ENCODE results near the gene PLCB1. TPM values are rescaled to one million over a fixed set of nuclear protein-coding genes. Genes with fewer than 3 reads are reported as not detected.

The PLCB1 gene
- total RNA-seq, 4 donors from 2014 or later: 72.9 to 115 (median 76.3) TPM

- Histone ChIP-seq H3K36me3 (no peaks in the 10 kb centered on the region), H3K9me3 (no peaks in the 10 kb centered on the region), H3K27ac (replicated peaks in 1 of 4) (no peak overlapping the region), H3K4me3 (no peak overlapping the region), H3K27me3 (no peaks in the 10 kb centered on the region), H3K4me1 (peaks cover 18 to 27% (median 23%) of the 10 kb centered on the region in 4 donors)
- no peak for DNase-seq (ENCODE audit: extremely low spot score)
- TF ChIP-seq POLR2AphosphoS5 (IDR thresholded peaks at IDR 0.05) (no peak), POLR2A (IDR thresholded peaks at IDR 0.05; ENCODE audit: low read depth) (no peak), CTCF (IDR thresholded peaks at IDR 0.05) (no peak), EP300 (IDR thresholded peaks at IDR 0.05) (no peak)
- 43% methylated on average over 2 of the region's 2 CpGs for WGBS
- intact Hi-C loops (cut with DNase I): no loop called here
Observed at GRCh38 chr20:8903655-8904605, 771.9 kb downstream of the PLCB1 start.

DNA sequence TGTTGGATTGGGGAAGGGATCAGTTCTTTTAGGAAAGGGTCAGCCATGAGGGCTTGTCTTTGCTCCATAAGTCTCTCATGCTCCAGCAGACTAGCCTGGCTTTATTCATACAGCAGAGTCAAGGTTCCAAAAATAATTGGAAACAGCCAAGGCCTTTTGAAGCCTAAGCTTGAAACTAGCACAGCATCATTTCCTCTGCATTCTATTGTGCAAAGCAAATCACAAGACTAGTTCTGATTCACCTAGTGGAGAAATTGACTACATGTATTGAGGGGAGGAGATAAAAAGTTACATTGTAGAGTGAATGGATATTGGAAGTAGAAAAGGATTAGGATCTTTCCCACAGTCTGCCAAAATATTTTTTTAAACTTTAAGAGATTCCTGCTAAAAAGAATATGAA, 777.5 kb downstream of the PLCB1 start:
- H3K9me3 ChIP-seq: peaks cover 0 to 6% (median 0%) of the 10 kb centered on the region in 4 donors
- intact Hi-C loops (cut with DNase I): no loop called here
- H3K4me1 ChIP-seq: no peaks in the 10 kb centered on the region
- H3K27me3 ChIP-seq: no peaks in the 10 kb centered on the region
- no peak for TF ChIP-seq CTCF (IDR thresholded peaks at IDR 0.05)
- no peak for TF ChIP-seq EP300 (IDR thresholded peaks at IDR 0.05)
- TF ChIP-seq POLR2AphosphoS5 (IDR thresholded peaks at IDR 0.05): no peak
- H3K36me3 ChIP-seq: no peaks in the 10 kb centered on the region
- no peak overlapping the region for H3K4me3 ChIP-seq
- no peak for DNase-seq (ENCODE audit: extremely low spot score)
- H3K27ac ChIP-seq (replicated peaks in 1 of 4): no peak overlapping the region

- 85% methylated on average over 3 of the region's 3 CpGs for WGBS
- intact Hi-C loops (cut with DNase I): no loop called here
- TF ChIP-seq EP300 (IDR thresholded peaks at IDR 0.05) (no peak), POLR2AphosphoS5 (IDR thresholded peaks at IDR 0.05) (no peak), CTCF (IDR thresholded peaks at IDR 0.05) (no peak), POLR2A (IDR thresholded peaks at IDR 0.05; ENCODE audit: low read depth) (no peak)
Observed at GRCh38 chr20:8912096-8912495, 780.0 kb downstream of the PLCB1 start.

DNA sequence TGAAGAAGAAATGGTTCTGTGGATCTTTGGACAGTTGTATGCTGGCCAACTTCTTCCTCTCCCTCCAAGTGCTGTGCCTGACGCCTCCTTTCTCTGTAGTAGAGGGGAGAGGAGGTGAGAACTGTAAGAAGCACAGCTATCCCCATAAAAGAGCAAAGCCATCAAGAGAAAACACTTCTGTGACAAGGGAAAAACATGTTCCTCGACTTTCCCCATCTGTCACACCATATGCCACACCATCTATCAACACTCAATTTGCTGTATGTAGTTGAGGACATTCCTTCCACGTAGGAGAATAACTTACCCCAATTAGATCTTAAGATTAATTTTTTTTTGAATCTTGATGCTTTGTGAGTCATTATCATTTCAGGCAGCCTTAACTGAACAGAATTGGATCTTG, 780.7 kb downstream of the PLCB1 start:
- H3K4me3 ChIP-seq: no peak overlapping the region
- H3K27me3 ChIP-seq: no peaks in the 10 kb centered on the region
- no peaks in the 10 kb centered on the region for H3K36me3 ChIP-seq
- TF ChIP-seq CTCF (IDR thresholded peaks at IDR 0.05): no peak
- TF ChIP-seq POLR2A (IDR thresholded peaks at IDR 0.05; ENCODE audit: low read depth): no peak
- no peak for TF ChIP-seq EP300 (IDR thresholded peaks at IDR 0.05)
- 62% methylated on average over 3 of the region's 3 CpGs for WGBS
- intact Hi-C loops (cut with DNase I): no loop called here
- H3K27ac ChIP-seq (replicated peaks in 1 of 4): no peak overlapping the region
- H3K9me3 ChIP-seq: peaks cover 0 to 6% (median 0%) of the 10 kb centered on the region in 4 donors
- DNase-seq (ENCODE audit: extremely low spot score): no peak
- no peaks in the 10 kb centered on the region for H3K4me1 ChIP-seq

More at GRCh38 chr20:8912096-8912495, 780.0 kb downstream of the PLCB1 start:
- no peaks in the 10 kb centered on the region for H3K36me3 ChIP-seq
- H3K9me3 ChIP-seq: peaks cover 0 to 6% (median 0%) of the 10 kb centered on the region in 4 donors
- no peaks in the 10 kb centered on the region for H3K4me1 ChIP-seq
- DNase-seq (ENCODE audit: extremely low spot score): no peak
- no peaks in the 10 kb centered on the region for H3K27me3 ChIP-seq
- H3K4me3 ChIP-seq: no peak overlapping the region
- H3K27ac ChIP-seq (replicated peaks in 1 of 4): no peak overlapping the region

Data from esophagus muscularis mucosa (tissue), 4 donors.